ENCODE measurements around the gene RETN. TPM values are rescaled to one million over a fixed set of nuclear protein-coding genes. Genes with fewer than 3 reads are reported as not detected.

The RETN gene
- total and polyA plus RNA-seq, 4 donors = 0.74 to 7.6 (median 1.8) TPM; not detected in 1

Other genes starting within 250 kb of the RETN start
- 1 to 10 TPM; 1.7 to 6.0 TPM for gene PEX11G, start 180.0 kb upstream of the RETN start, total RNA-seq
- gene PEX11G, start 180.0 kb upstream of the RETN start, polyA plus RNA-seq (ENCODE audit: insufficient read length in 2 of 2) = 1 to 10 TPM; 3.8 to 5.1 TPM
- gene ZNF358, start 152.9 kb upstream of the RETN start, total RNA-seq = 10 to 100 TPM; 12.3 to 33.7 TPM
- gene ZNF358, start 152.9 kb upstream of the RETN start, polyA plus RNA-seq (ENCODE audit: insufficient read length in 2 of 2) = 10 to 100 TPM; 85.6 to 96.0 TPM
- 10 to 100 TPM in 1 of 2 donors, 1 to 10 TPM in 1; 9.3 to 10.7 TPM for gene MCOLN1, start 146.4 kb upstream of the RETN start, total RNA-seq
- 10 to 100 TPM; 39.9 to 45.4 TPM for gene MCOLN1, start 146.4 kb upstream of the RETN start, polyA plus RNA-seq (ENCODE audit: insufficient read length in 2 of 2)
- 10 to 100 TPM; 45.8 to 47.8 TPM for gene PNPLA6, start 133.3 kb upstream of the RETN start, total RNA-seq
- gene PNPLA6, start 133.3 kb upstream of the RETN start, polyA plus RNA-seq (ENCODE audit: insufficient read length in 2 of 2) = 10 to 100 TPM; 91.8 to 94.3 TPM
- gene CAMSAP3, start 73.2 kb upstream of the RETN start, total RNA-seq = 1 to 10 TPM; 4.9 to 7.9 TPM
- 10 to 100 TPM; 41.4 to 45.8 TPM for gene CAMSAP3, start 73.2 kb upstream of the RETN start, polyA plus RNA-seq (ENCODE audit: insufficient read length in 2 of 2)
- gene XAB2, start 39.5 kb upstream of the RETN start, total RNA-seq = 10 to 100 TPM; 18.6 to 29.3 TPM
- 10 to 100 TPM; 34.6 to 38.5 TPM for gene XAB2, start 39.5 kb upstream of the RETN start, polyA plus RNA-seq (ENCODE audit: insufficient read length in 2 of 2)
- gene PET100, start 39.3 kb upstream of the RETN start, total RNA-seq = 100 to 1,000 TPM in 1 of 2 donors, 10 to 100 TPM in 1; 18.1 to 107 TPM
- gene PET100, start 39.3 kb upstream of the RETN start, polyA plus RNA-seq (ENCODE audit: insufficient read length in 2 of 2) = 100 to 1,000 TPM; 118 to 145 TPM
- gene PCP2, start 35.3 kb upstream of the RETN start, total RNA-seq = not detected
- under 1 TPM in 1 of 2 donors, not detected in 1; 0.62 TPM for gene PCP2, start 35.3 kb upstream of the RETN start, polyA plus RNA-seq (ENCODE audit: insufficient read length in 2 of 2)
- gene STXBP2, start 31.9 kb upstream of the RETN start, total RNA-seq = 1 to 10 TPM; 4.4 to 8.3 TPM
- 10 to 100 TPM; 12.9 to 14.0 TPM for gene STXBP2, start 31.9 kb upstream of the RETN start, polyA plus RNA-seq (ENCODE audit: insufficient read length in 2 of 2)
- 1 to 10 TPM in 1 of 2 donors, not detected in 1; 1.7 TPM for gene MCEMP1, start 8.0 kb downstream of the RETN start, total RNA-seq
- under 1 TPM in 1 of 2 donors, not detected in 1; 0.41 TPM for gene MCEMP1, start 8.0 kb downstream of the RETN start, polyA plus RNA-seq (ENCODE audit: insufficient read length in 2 of 2)
- gene TRAPPC5, start 11.8 kb downstream of the RETN start, total RNA-seq = 100 to 1,000 TPM in 1 of 2 donors, 10 to 100 TPM in 1; 24.5 to 165 TPM
- gene TRAPPC5, start 11.8 kb downstream of the RETN start, polyA plus RNA-seq (ENCODE audit: insufficient read length in 2 of 2) = 10 to 100 TPM; 95.8 to 98.4 TPM
- gene FCER2, start 33.1 kb downstream of the RETN start, total RNA-seq = under 1 TPM; 0.50 to 0.59 TPM
- gene FCER2, start 33.1 kb downstream of the RETN start, polyA plus RNA-seq (ENCODE audit: insufficient read length in 2 of 2) = under 1 TPM in 1 of 2 donors, not detected in 1; 0.27 TPM
- under 1 TPM; 0.17 to 0.50 TPM for gene CLEC4G, start 63.1 kb downstream of the RETN start, total RNA-seq
- gene CLEC4G, start 63.1 kb downstream of the RETN start, polyA plus RNA-seq (ENCODE audit: insufficient read length in 2 of 2) = 1 to 10 TPM; 1.5 to 2.1 TPM
- gene CD209, start 78.5 kb downstream of the RETN start, total RNA-seq = 1 to 10 TPM; 1.9 to 2.5 TPM
- under 1 TPM; 0.24 to 0.95 TPM for gene CD209, start 78.5 kb downstream of the RETN start, polyA plus RNA-seq (ENCODE audit: insufficient read length in 2 of 2)
- gene CLEC4M, start 94.2 kb downstream of the RETN start, total RNA-seq = 1 to 10 TPM in 1 of 2 donors, under 1 TPM in 1; 0.33 to 1.8 TPM
- 1 to 10 TPM in 1 of 2 donors, under 1 TPM in 1; 0.67 to 1.2 TPM for gene CLEC4M, start 94.2 kb downstream of the RETN start, polyA plus RNA-seq (ENCODE audit: insufficient read length in 2 of 2)
- gene EVI5L, start 161.2 kb downstream of the RETN start, total RNA-seq = 10 to 100 TPM; 28.4 to 36.1 TPM
- gene EVI5L, start 161.2 kb downstream of the RETN start, polyA plus RNA-seq (ENCODE audit: insufficient read length in 2 of 2) = 100 to 1,000 TPM in 1 of 2 donors, 10 to 100 TPM in 1; 99.5 to 110 TPM
- gene PRR36, start 205.3 kb downstream of the RETN start, total RNA-seq = 1 to 10 TPM; 1.9 to 2.4 TPM
- gene PRR36, start 205.3 kb downstream of the RETN start, polyA plus RNA-seq (ENCODE audit: insufficient read length in 2 of 2) = 10 to 100 TPM; 59.4 to 59.7 TPM
- gene LRRC8E, start 219.5 kb downstream of the RETN start, total RNA-seq = under 1 TPM; 0.40 to 0.66 TPM
- under 1 TPM in 1 of 2 donors, not detected in 1; 0.77 TPM for gene LRRC8E, start 219.5 kb downstream of the RETN start, polyA plus RNA-seq (ENCODE audit: insufficient read length in 2 of 2)
- 10 to 100 TPM in 1 of 2 donors, 1 to 10 TPM in 1; 8.1 to 12.7 TPM for gene MAP2K7, start 234.8 kb downstream of the RETN start, total RNA-seq
- 10 to 100 TPM; 30.6 to 36.8 TPM for gene MAP2K7, start 234.8 kb downstream of the RETN start, polyA plus RNA-seq (ENCODE audit: insufficient read length in 2 of 2)
- 1 to 10 TPM in 1 of 2 donors, under 1 TPM in 1; 0.59 to 1.5 TPM for gene TGFBR3L, start 245.8 kb downstream of the RETN start, total RNA-seq
- gene TGFBR3L, start 245.8 kb downstream of the RETN start, polyA plus RNA-seq (ENCODE audit: insufficient read length in 2 of 2) = 1 to 10 TPM; 4.3 to 6.1 TPM

Measured in spinal cord (tissue), 4 donors.